OCI-LY7 (cell line): ENCODE measurements around the gene TRIM3. TPM values are rescaled to one million over a fixed set of nuclear protein-coding genes. Genes with fewer than 3 reads are reported as not detected.

Source experiments
- BruUV-seq: library from RNA; stranded (reverse); fragments of 400-500 nt; replicated peaks from 2 replicates; lab custom pipeline; 2021; lab: Mats Ljungman, UMichigan
- CTCF ChIA-PET: fragments of 300-600 bp; sonication (Branson Sonifier 250); formaldehyde crosslinking; loops from one replicate; lab custom pipeline; 2022; ENCODE audit warnings: antibody characterized with exemption; ENCODE audit not compliant: unreplicated experiment; lab: Charles Lee
- POLR2A ChIA-PET: fragments of 300-600 bp; sonication (Branson Sonifier 250); formaldehyde crosslinking; loops from one replicate; lab custom pipeline; 2022; ENCODE audit warnings: antibody characterized with exemption; lab: Charles Lee
- DNase-seq: peaks from one replicate; pipeline ENCODE4 v3.0.0-alpha.2; 2015; ENCODE audit warnings: low spot score
- H2AFZ ChIP-seq: fragments of 200-600 bp; sonication (generic), shearing (Covaris generic); 2 replicates; pipeline ENCODE4 v1.6.1; 2014; ENCODE audit warnings: mild to moderate bottlenecking, antibody characterized with exemption, low read length, moderate library complexity
- H3K27ac ChIP-seq: fragments of 200-600 bp; sonication (generic); 2 replicates; pipeline ENCODE4 v1.5.1; 2014; ENCODE audit warnings: mixed run types, low read depth, mild to moderate bottlenecking, moderate library complexity, low read length, inconsistent platforms; ENCODE audit not compliant: poor library complexity, severe bottlenecking
- H3K36me3 ChIP-seq: fragments of 200-600 bp; sonication (generic); 2 replicates; pipeline ENCODE4 v1.6.1; 2014; ENCODE audit warnings: mild to moderate bottlenecking, antibody characterized with exemption, low read length, moderate library complexity, mixed read lengths; ENCODE audit not compliant: insufficient read depth
- H3K4me1 ChIP-seq: fragments of 200-600 bp; sonication (generic); 2 replicates; pipeline ENCODE4 v1.5.1; 2014; ENCODE audit warnings: mild to moderate bottlenecking, low read length; ENCODE audit not compliant: insufficient read depth, poor library complexity, severe bottlenecking
- H3K4me2 ChIP-seq: fragments of 200-600 bp; sonication (generic); 2 replicates; pipeline ENCODE4 v1.6.1; 2014; ENCODE audit warnings: mild to moderate bottlenecking, low read length
- H3K4me3 ChIP-seq: fragments of 200-600 bp; sonication (generic); 2 replicates; pipeline ENCODE4 v1.5.1; 2014; ENCODE audit warnings: mild to moderate bottlenecking, low read depth, low read length; ENCODE audit not compliant: poor library complexity, severe bottlenecking
- H3K79me2 ChIP-seq: fragments of 200-600 bp; sonication (generic); 2 replicates; pipeline ENCODE4 v1.6.1; 2016; ENCODE audit warnings: low read depth, mild to moderate bottlenecking, low read length, moderate library complexity, mixed read lengths; ENCODE audit not compliant: insufficient read depth
- H3K9me2 ChIP-seq: fragments of 200-600 bp; sonication (generic); 2 replicates; pipeline ENCODE4 v1.6.1; 2016; ENCODE audit warnings: mild to moderate bottlenecking, low read length, mixed read lengths; ENCODE audit not compliant: insufficient read depth
- H3K9me3 ChIP-seq: fragments of 200-600 bp; sonication (generic); 2 replicates; pipeline ENCODE4 v1.6.1; 2014; ENCODE audit warnings: mild to moderate bottlenecking, mixed run types, low read length, mixed read lengths
- H4K20me1 ChIP-seq: fragments of 200-600 bp; sonication (generic); 2 replicates; pipeline ENCODE4 v1.6.1; 2014; ENCODE audit warnings: mild to moderate bottlenecking, antibody characterized with exemption, low read length, moderate library complexity, mixed read lengths; ENCODE audit not compliant: insufficient read depth
- CTCF ChIP-seq: fragments of 200-600 bp; sonication (generic); conservative IDR thresholded peaks from 2 replicates; pipeline ENCODE4 v1.5.1; 2014; ENCODE audit warnings: mild to moderate bottlenecking, antibody characterized with exemption, low read length, moderate library complexity, mixed read lengths
- EZH2phosphoT487 ChIP-seq: fragments of 200-600 bp; sonication (generic); IDR thresholded peaks from 2 replicates; pipeline ENCODE4 v1.6.1; 2018; ENCODE audit warnings: low read depth, borderline replicate concordance, mild to moderate bottlenecking, mixed run types, antibody characterized with exemption, low read length, moderate library complexity, mixed read lengths
- intact Hi-C: fragments of 100-400 bp; cut with micrococcal nuclease; formaldehyde crosslinking; loops from one replicate; pipeline ENCODE4 v1.10.0; 2022; ENCODE audit not compliant: unreplicated experiment
- total RNA-seq, 2 experiments: library from RNA; depleted of rRNA in 1 of 2; stranded (reverse); fragments of >200 nt in 1 of 2; shearing (Covaris generic) in 1 of 2; gene quantifications; 2 replicates each; pipeline ENCODE4 v1.2.3, GENCODE V29; 2014 to 2022

Gene TRIM3
- total RNA-seq, 2 experiments from 2014 or later, result 14.7 to 21.3 TPM

- Histone ChIP-seq H3K4me1 (peaks cover 13% of the 10 kb centered on the region), H2AFZ (no peak overlapping the region), H3K4me3 (no peak overlapping the region), H4K20me1 (peaks cover 5% of the 10 kb centered on the region), H3K4me2 (no peak overlapping the region), H3K27ac (no peak overlapping the region), H3K79me2 (peaks cover 19% of the 10 kb centered on the region), H3K9me3 (no peaks in the 10 kb centered on the region), H3K36me3 (peaks cover 90% of the 10 kb centered on the region), H3K9me2 (no peaks in the 10 kb centered on the region)
- intact Hi-C loops, result no loop called here
- CTCF ChIA-PET, result no interaction called here
- TF ChIP-seq CTCF (no peak), EZH2phosphoT487 (no peak)
- DNase-seq, result no peak
- no TSS peak for BruUV-seq
- POLR2A ChIA-PET, result interaction anchor here (1.5 to 2.4 kb wide), 2 partner anchors 11 to 108 kb away, joined by 6 to 7 read pairs; no protein-coding TSS in a partner anchor
Measured at GRCh38 chr11:6486938-6487337, 13.2 kb upstream of the TRIM3 start.

- no peak for TF ChIP-seq EZH2phosphoT487
- TF ChIP-seq CTCF, result no peak
- H2AFZ ChIP-seq, result no peak overlapping the region
- no peak overlapping the region for H3K4me3 ChIP-seq
- no peak overlapping the region for H3K4me2 ChIP-seq
- peaks cover 25% of the 10 kb centered on the region for H3K79me2 ChIP-seq
- peaks cover 13% of the 10 kb centered on the region for H3K4me1 ChIP-seq
- ChIA-PET CTCF (no interaction called here), POLR2A (interaction anchor here (1.5 to 2.4 kb wide), 2 partner anchors 10 to 107 kb away, joined by 6 to 7 read pairs; no protein-coding TSS in a partner anchor)
- no peaks in the 10 kb centered on the region for H3K9me3 ChIP-seq
- peaks cover 89% of the 10 kb centered on the region for H3K36me3 ChIP-seq
- intact Hi-C loops, result no loop called here
- no peak for DNase-seq
- H3K27ac ChIP-seq, result no peak overlapping the region
- BruUV-seq, result no TSS peak
- H4K20me1 ChIP-seq, result peaks cover 10% of the 10 kb centered on the region
- H3K9me2 ChIP-seq, result no peaks in the 10 kb centered on the region
Measured at GRCh38 chr11:6486256-6486655, 12.5 kb upstream of the TRIM3 start.

GRCh38 chr11:6485661-6486060 lies 11.9 kb upstream of the TRIM3 start:
- CTCF ChIA-PET, result no interaction called here
- no peak overlapping the region for H3K27ac ChIP-seq
- intact Hi-C loops, result no loop called here

More at GRCh38 chr11:6485661-6486060, 11.9 kb upstream of the TRIM3 start:
- Histone ChIP-seq H3K79me2 (peaks cover 29% of the 10 kb centered on the region), H3K4me3 (no peak overlapping the region), H4K20me1 (peaks cover 10% of the 10 kb centered on the region), H3K4me2 (no peak overlapping the region), H3K9me2 (no peaks in the 10 kb centered on the region), H3K9me3 (no peaks in the 10 kb centered on the region), H3K36me3 (peaks cover 86% of the 10 kb centered on the region), H3K4me1 (peaks cover 13% of the 10 kb centered on the region), H2AFZ (no peak overlapping the region)
- POLR2A ChIA-PET, result interaction anchor here (0.8 to 2.4 kb wide), 3 partner anchors 9 to 13 kb away, joined by 3 to 7 read pairs (median 5); no protein-coding TSS in a partner anchor
- no peak for DNase-seq
- TF ChIP-seq CTCF (no peak), EZH2phosphoT487 (no peak)
- no TSS peak for BruUV-seq
